Esophagus squamous epithelium (tissue), 4 donors: ENCODE results near the gene OR52W1.

Experiments
- CTCF ChIP-seq, 6 experiments: fragments of 450-650 bp in 4 of 6; fragments of 200-600 bp in 2 of 6; sonication (generic) in 2 of 6; IDR thresholded peaks; one replicate each; pipeline ENCODE4 v1.5.1; 2016 to 2019; ENCODE audit warnings: antibody characterized with exemption in 6 of 6, mild to moderate bottlenecking in 4 of 6, moderate library complexity in 4 of 6
- POLR2A ChIP-seq, 4 donors: fragments of 450-650 bp; IDR thresholded peaks; one replicate each; pipeline ENCODE4 v1.6.1; 2017; ENCODE audit warnings: antibody characterized with exemption in 4 of 4, mild to moderate bottlenecking in 4 of 4, moderate library complexity in 3 of 4

- no peak for TF ChIP-seq CTCF (IDR thresholded peaks at IDR 0.05)
- TF ChIP-seq POLR2A (IDR thresholded peaks at IDR 0.05), result no peak
Observed at GRCh38 chr11:6209801-6210200, 10.8 kb downstream of the OR52W1 start.
